GM18858 (cell line): ENCODE measurements around the gene ADSL.
A peak's percentile ranks its signal among the peaks of the same experiment; 100 is the strongest.

Source experiments
- ATAC-seq: cut with Tn5 transposase; IDR thresholded peaks from one replicate; pipeline ENCODE4 v1.9.1; 2021; ENCODE audit not compliant: unreplicated experiment

Gene ADSL

GRCh38 chr22:40403651-40404050 is 57.4 kb downstream of the ADSL start:
- no peak for ATAC-seq

- ATAC-seq, result no peak
Observed at GRCh38 chr22:40404251-40405177, 58.2 kb downstream of the ADSL start.

DNA sequence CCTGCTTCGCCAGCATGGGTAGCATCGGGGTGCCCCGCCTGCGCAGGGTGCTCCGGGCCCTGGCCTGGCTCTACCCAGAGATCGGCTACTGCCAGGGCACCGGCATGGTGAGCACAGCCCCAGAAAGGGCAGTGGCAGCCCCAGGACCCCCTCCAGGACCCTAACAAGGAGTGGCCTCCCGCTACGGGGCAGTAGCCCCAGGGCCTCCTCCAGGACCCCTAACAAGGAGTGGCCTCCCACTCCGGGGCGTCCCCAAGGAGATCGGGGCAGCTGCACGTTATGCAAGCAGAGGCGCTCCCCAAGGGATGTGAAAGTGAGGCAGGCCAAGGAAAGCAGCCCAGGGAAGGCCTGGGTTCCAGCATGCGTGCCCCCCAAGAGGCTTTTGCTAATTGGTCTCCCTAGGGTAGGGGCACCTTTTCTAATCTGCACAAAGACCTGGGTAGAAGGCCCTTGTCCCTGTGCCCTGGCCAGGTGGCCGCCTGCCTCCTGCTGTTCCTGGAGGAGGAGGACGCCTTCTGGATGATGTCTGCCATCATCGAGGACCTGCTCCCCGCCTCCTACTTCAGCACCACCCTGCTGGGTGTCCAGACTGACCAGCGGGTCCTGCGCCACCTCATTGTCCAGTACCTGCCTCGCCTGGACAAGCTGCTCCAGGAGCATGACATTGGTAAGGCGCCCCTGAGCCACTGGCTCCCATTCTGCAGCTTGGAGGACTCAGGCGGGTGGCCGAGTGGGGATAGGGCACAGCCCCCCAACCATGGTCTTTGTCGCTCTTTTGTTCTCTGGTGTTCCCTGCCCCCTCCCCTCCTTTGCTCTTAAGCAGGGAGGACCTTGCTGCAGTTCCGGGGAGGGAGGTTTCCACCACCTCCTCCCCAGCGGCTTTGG is 59.1 kb downstream of the ADSL start:
- ATAC-seq, result no peak

GRCh38 chr22:40406063-40406890 is 60.0 kb downstream of the ADSL start:
- no peak for ATAC-seq

DNA sequence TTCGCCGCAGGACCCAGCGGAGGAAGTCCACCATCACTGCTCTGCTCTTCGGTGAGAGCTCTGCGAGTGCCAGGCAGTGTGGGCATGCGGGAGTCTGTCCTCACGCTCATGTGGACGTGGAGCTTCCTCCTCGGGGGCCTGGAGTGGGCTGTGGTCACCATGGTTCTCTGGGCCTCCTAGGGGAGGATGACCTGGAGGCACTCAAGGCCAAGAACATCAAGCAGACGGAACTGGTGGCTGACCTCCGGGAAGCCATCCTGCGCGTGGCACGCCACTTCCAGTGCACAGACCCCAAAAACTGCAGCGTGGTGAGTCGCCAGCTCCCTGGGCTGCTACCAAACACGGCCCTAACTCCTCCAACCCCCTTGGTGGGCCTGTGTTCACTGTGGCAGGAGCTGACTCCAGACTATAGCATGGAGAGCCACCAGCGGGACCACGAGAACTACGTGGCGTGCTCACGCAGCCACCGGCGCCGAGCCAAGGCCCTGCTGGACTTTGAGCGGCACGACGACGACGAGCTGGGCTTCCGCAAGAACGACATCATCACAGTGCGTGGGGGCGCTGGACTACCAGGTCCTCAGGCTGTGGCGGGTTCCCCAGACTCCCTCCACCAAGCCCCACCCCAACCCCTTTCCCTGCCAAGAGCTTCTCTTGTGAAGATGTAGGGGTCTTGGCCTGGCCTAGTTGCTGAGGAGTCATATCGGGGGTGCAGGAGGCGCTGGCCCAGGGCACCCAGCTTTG is 60.9 kb downstream of the ADSL start:
- ATAC-seq, result no peak

- ATAC-seq, result no peak
Observed at GRCh38 chr22:40407831-40408717, 61.8 kb downstream of the ADSL start.

DNA sequence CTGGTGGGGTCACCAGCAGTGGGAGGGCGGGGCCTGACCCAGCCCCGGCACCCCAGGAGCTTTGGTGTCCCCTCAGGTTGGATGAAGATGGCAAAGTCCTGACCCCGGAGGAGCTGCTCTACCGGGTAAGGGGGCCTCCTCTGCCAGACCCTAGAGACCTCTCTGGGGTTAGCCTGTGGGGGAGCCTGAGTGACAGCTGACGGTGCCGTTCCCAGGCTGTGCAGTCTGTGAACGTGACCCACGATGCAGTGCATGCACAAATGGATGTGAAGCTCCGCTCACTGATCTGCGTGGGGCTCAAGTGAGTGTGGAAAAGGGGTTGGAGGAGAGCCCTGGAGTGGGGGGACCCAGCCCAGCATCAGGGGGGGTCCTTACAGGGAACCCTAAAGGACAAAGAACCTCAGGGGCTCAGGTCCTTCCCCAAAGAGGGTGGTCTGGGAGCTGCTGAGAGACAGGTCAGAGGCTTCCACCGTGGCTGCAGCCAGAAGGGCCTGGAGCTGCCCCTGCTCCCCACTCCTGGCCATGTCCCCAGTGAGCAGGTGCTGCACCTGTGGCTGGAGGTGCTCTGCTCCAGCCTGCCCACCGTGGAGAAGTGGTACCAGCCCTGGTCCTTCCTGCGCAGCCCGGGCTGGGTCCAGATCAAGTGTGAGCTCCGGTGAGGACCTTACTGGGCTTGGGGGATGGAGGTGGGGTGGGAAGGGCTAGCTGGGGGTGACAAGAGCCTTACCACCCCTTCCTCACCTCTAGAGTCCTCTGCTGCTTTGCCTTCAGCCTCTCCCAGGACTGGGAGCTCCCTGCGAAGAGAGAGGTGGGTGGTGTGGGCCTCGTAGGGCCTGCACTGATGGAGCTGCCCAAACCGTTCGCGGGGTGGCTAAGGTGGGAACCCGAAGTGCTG is 62.7 kb downstream of the ADSL start:
- no peak for ATAC-seq

- ATAC-seq, result no peak
Observed at GRCh38 chr22:40409613-40410113, 63.4 kb downstream of the ADSL start.

DNA sequence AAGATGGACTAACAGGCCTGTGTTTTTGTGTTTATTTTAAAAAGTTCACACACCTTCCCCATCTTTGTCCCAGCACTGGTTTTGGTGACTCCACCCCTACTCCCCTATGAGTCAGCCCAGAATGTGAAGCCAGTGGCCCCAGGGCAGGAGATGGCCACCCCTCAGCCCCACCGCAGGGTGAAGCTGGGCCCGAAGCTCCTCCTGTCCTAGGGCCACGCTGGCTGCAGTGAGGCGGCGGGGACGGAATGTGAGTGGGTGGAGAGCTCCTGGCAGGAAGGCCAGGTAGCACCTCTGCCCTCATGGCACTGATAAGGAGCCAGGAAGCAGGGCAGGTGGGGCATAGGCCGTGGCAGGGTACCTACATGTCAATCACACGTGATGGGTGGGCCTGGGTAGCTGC is 64.0 kb downstream of the ADSL start:
- no peak for ATAC-seq

- no peak for ATAC-seq
Observed at GRCh38 chr22:40410731-40411505, 64.6 kb downstream of the ADSL start.

DNA sequence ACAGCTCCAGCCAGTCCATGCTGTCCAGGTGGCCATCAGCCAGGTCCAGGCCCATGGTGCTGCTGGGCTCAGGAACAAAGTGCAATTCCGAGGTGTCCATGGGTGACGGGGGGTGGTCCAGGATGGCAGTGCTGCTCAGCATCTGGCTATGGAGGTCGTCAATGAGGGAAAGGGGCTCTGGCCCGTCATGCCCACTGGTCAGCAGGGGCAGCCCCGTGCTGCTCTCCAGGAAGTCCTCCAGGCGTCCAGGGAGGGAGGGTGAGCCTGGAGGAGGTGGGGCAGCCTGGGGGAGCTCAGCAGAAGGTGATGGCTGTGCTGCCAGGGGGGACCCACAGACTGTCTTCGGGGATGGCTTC is 65.2 kb downstream of the ADSL start:
- ATAC-seq, result no peak

GRCh38 chr22:40412441-40412840 is 66.1 kb downstream of the ADSL start:
- peak; percentile 36 for ATAC-seq

DNA sequence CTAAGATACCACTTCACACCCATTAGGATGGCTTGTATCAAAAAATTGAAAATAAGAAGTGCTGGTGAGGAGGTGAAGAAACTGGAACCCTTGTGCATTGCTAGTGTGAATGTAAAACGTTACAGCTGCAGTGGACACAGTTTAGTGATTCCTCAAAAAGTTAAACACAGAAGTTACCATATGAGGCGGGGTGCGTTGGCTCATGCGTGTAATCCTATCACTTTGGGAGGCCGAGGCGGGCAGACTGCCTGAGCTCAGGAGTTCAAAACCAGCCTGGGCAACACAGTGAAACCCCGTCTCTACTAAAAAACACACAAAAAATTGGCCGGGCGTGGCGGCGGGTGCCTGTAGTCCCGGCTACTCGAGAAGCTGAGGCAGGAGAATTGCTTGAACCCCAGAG is 67.6 kb downstream of the ADSL start:
- ATAC-seq, result no peak

DNA sequence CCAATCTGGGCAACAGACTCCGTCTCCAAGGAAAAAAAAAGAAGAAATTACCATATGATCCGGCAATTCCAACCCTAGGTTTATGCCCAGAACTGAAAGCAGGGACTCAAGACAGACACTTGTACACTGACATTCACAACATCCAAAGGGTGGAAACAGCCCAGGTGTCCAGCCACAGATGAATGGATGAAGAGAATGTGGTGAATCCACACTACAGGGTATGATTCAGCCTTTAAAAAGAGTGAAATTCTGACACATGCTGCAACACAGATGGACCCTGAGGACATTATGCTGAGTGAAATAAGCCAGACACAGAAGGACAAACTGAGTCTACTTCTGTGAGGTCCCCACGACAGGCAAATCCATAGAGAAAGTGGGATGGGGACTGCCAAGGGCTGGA is 68.0 kb downstream of the ADSL start:
- ATAC-seq, result no peak

GRCh38 chr22:40414838-40415505 is 68.7 kb downstream of the ADSL start:
- no peak for ATAC-seq

DNA sequence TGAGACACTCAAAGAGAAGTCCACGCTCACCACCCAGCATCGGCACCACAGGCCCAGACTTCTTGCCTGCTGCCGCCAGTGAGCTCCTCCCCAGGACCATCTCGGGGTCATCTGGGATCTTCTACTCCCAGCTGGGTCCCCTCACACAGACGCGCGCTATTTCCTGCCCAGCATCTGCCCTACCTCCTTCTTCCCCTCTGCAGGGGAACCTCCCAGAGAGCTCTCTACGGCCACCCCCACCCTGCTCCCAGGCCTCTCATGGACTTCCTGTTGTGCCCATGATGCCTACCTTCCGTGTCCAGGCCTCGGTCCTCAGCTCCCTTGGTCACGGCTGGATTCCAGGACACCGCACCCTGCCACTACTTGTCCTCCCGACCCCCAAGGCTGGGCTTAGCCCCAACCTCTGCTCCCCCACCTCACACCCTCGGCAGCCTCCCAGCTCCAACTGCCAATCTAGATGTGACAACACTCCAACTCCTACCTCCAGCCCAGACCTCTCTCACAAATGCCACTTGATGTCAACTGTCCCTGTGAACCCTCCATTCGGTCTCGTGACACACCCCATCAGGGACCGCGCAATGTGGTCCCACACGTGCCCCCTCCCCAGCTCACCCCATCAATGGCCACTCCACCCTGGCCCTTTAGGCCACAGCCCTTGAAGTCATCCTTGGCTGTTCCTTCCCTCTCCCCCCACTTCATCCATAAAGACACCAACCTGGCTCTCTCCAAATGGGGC is 69.4 kb downstream of the ADSL start:
- no peak for ATAC-seq
